B cell (primary cell): ENCODE measurements around the gene MRM1. TPM values are rescaled to one million over a fixed set of nuclear protein-coding genes. Genes with fewer than 3 reads are reported as not detected.

ENCODE experiments used
- ATAC-seq: fragments of 200-7000 bp; cut with Tn5 transposase; one replicate; pipeline ENCODE4 v1.10.0; 2021; ENCODE audit warnings: low read depth, mild to moderate bottlenecking, moderate number of reproducible peaks, moderate library complexity
- CTCF ChIA-PET: fragments of 350-600 bp; sonication (Branson Sonifier 250); formaldehyde crosslinking; loops from one replicate; lab custom pipeline; 2021; ENCODE audit warnings: antibody characterized with exemption, inconsistent platforms; lab: Charles Lee
- POLR2A ChIA-PET: fragments of 350-600 bp; sonication (Branson Sonifier 250); formaldehyde crosslinking; loops from one replicate; lab custom pipeline; 2021; ENCODE audit warnings: antibody characterized with exemption; lab: Charles Lee
- DNase-seq: peaks from one replicate; pipeline ENCODE4 v3.0.0; 2013
- H2AFZ ChIP-seq: 2 replicates; pipeline ENCODE4 v1.6.1; 2012; ENCODE audit warnings: mild to moderate bottlenecking, low read depth, low read length; ENCODE audit not compliant: insufficient read depth, poor library complexity, severe bottlenecking
- H3K27ac ChIP-seq, 2 donors: 1 replicate in 1 of 2; 2 replicates in 1 of 2; pipeline ENCODE4 v1.5.1; 2012 to 2013; ENCODE audit warnings: low read length in 2 of 2, mild to moderate bottlenecking in 2 of 2, moderate library complexity in 1 of 2
- H3K27me3 ChIP-seq, 4 experiments: fragments of 200-600 bp in 1 of 4; sonication (generic) in 1 of 4; replicated peaks in 1 of 4; 1 replicate in 2 of 4; 2 replicates in 2 of 4; pipeline versions ENCODE4 v1.6.1 to v1.7.0; 2013 to 2016; ENCODE audit warnings: low read length in 3 of 4, mild to moderate bottlenecking in 2 of 4, mixed read lengths in 1 of 4, moderate library complexity in 1 of 4; ENCODE audit not compliant: insufficient read depth in 4 of 4, control insufficient read depth in 3 of 4; ENCODE audit errors: control extremely low read depth in 1 of 4
- H3K36me3 ChIP-seq, 2 experiments: replicated peaks in 1 of 2; 1 replicate in 1 of 2; 2 replicates in 1 of 2; pipeline versions ENCODE4 v1.6.1 to v1.7.1; 2013; ENCODE audit warnings: low read length in 1 of 2; ENCODE audit not compliant: insufficient read depth in 2 of 2, control insufficient read depth in 1 of 2; ENCODE audit errors: control extremely low read depth in 1 of 2, extremely low read depth in 1 of 2
- H3K4me1 ChIP-seq, 2 donors: fragments of 200-600 bp in 1 of 2; sonication (generic) in 1 of 2; 1 replicate in 1 of 2; 2 replicates in 1 of 2; pipeline versions ENCODE4 v1.5.1 to v1.6.1; 2013 to 2017; ENCODE audit warnings: low read length in 2 of 2; ENCODE audit not compliant: control insufficient read depth in 2 of 2, insufficient read depth in 2 of 2
- H3K4me2 ChIP-seq: replicated peaks from 2 replicates; pipeline ENCODE3; 2012; ENCODE audit warnings: mild to moderate bottlenecking, low read depth, low read length; ENCODE audit not compliant: poor library complexity, severe bottlenecking
- H3K4me3 ChIP-seq, 5 experiments: fragments of 200-600 bp in 1 of 5; sonication (generic) in 1 of 5; 1 replicate in 3 of 5; 2 replicates in 2 of 5; pipeline versions ENCODE4 v1.5.1 to v1.7.0; 2011 to 2016; ENCODE audit warnings: low read length in 4 of 5, mild to moderate bottlenecking in 4 of 5, low read depth in 2 of 5, control low read depth in 1 of 5, moderate library complexity in 1 of 5; ENCODE audit not compliant: insufficient read depth in 1 of 5; ENCODE audit errors: control extremely low read depth in 1 of 5, extremely low read depth in 1 of 5
- H3K79me2 ChIP-seq: fragments of 200-600 bp; sonication (generic); one replicate; pipeline ENCODE4 v1.6.0; 2016; ENCODE audit warnings: low read length; ENCODE audit not compliant: control insufficient read depth, insufficient read depth
- H3K9ac ChIP-seq: fragments of 200-600 bp; sonication (generic); 2 replicates; pipeline ENCODE4 v1.6.1; 2017; ENCODE audit warnings: mild to moderate bottlenecking, low read length, moderate library complexity
- H3K9me3 ChIP-seq, 3 donors: one replicate each; pipeline versions ENCODE4 v1.6.1 to v1.7.1; 2013; ENCODE audit warnings: low read length in 2 of 3; ENCODE audit not compliant: control insufficient read depth in 2 of 3, insufficient read depth in 1 of 3; ENCODE audit errors: control extremely low read depth in 1 of 3
- H4K20me1 ChIP-seq: 2 replicates; pipeline ENCODE4 v1.6.0; 2012; ENCODE audit warnings: mild to moderate bottlenecking, low read length; ENCODE audit not compliant: insufficient read depth, control insufficient read depth, poor library complexity, severe bottlenecking
- H3K27ac Mint-ChIP-seq: one replicate; pipeline ENCODE4 v1.8.0; 2021; ENCODE audit warnings: mixed read lengths
- H3K27me3 Mint-ChIP-seq: one replicate; pipeline ENCODE4 v1.8.0; 2021; ENCODE audit warnings: mixed read lengths
- H3K4me1 Mint-ChIP-seq: one replicate; pipeline ENCODE4 v1.8.0; 2021; ENCODE audit warnings: mixed read lengths
- H3K4me3 Mint-ChIP-seq: one replicate; pipeline ENCODE4 v1.8.0; 2021; ENCODE audit warnings: mixed read lengths
- H3K9me3 Mint-ChIP-seq: one replicate; pipeline ENCODE4 v1.8.0; 2022; ENCODE audit warnings: mixed read lengths; ENCODE audit not compliant: insufficient read depth
- EZH2 ChIP-seq: IDR thresholded peaks from 2 replicates; pipeline ENCODE4 v1.6.1; 2012; ENCODE audit warnings: borderline replicate concordance, low read depth, mild to moderate bottlenecking, moderate library complexity, low read length; ENCODE audit not compliant: insufficient read depth, poor library complexity, severe bottlenecking
- WGBS: methylation state at CpG from one replicate; pipeline ENCODE4 v1.1.5; 2013; ENCODE audit warnings: missing lambda C conversion rate; ENCODE audit not compliant: insufficient coverage; 5-methylcytosine and 5-hydroxymethylcytosine counted together
- intact Hi-C: fragments of 100-400 bp; cut with micrococcal nuclease; formaldehyde crosslinking; loops from one replicate; pipeline ENCODE4 v1.10.0; 2022
- polyA plus RNA-seq: library from polyadenylated mRNA; depleted of rRNA; stranded (reverse); fragments of >200 nt; gene quantifications from 2 replicates; pipeline ENCODE4 v1.2.3, GENCODE V29; 2012
- total RNA-seq, 2 donors: library from RNA; stranded (reverse); fragments of 120-200 nt in 1 of 2; gene quantifications; 1 replicate in 1 of 2; 2 replicates in 1 of 2; pipeline versions ENCODE4 v1.2.3 to v1.2.4, GENCODE V29; 2013 to 2022
- TF ChIP-seq, protein P1 (sequence below): fragments of 200-600 bp; IDR thresholded peaks from one replicate; pipeline ENCODE4 v1.8.0; 2022; ENCODE audit warnings: antibody characterized with exemption, mild to moderate bottlenecking

Gene MRM1
- total and polyA plus RNA-seq, 2 donors (not counting 1 experiment from before 2014, with no cell fraction given): 9.1 to 14.4 TPM

GRCh38 chr17:36647636-36648035, 46.3 kb downstream of the MRM1 start:
- TF ChIP-seq, protein P1, sequence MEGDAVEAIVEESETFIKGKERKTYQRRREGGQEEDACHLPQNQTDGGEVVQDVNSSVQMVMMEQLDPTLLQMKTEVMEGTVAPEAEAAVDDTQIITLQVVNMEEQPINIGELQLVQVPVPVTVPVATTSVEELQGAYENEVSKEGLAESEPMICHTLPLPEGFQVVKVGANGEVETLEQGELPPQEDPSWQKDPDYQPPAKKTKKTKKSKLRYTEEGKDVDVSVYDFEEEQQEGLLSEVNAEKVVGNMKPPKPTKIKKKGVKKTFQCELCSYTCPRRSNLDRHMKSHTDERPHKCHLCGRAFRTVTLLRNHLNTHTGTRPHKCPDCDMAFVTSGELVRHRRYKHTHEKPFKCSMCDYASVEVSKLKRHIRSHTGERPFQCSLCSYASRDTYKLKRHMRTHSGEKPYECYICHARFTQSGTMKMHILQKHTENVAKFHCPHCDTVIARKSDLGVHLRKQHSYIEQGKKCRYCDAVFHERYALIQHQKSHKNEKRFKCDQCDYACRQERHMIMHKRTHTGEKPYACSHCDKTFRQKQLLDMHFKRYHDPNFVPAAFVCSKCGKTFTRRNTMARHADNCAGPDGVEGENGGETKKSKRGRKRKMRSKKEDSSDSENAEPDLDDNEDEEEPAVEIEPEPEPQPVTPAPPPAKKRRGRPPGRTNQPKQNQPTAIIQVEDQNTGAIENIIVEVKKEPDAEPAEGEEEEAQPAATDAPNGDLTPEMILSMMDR: no peak
- no peak for TF ChIP-seq EZH2
- H3K27me3 Mint-ChIP-seq: peaks cover 73% of the 10 kb centered on the region
- H3K4me1 ChIP-seq: peaks cover 0 to under 1% of the 10 kb centered on the region in 2 donors
- no peaks in the 10 kb centered on the region for H4K20me1 ChIP-seq
- H2AFZ ChIP-seq: no peak overlapping the region
- no peaks in the 10 kb centered on the region for H3K9me3 Mint-ChIP-seq
- WGBS: 69% methylated on average over 3 of the region's 4 CpGs
- no peaks in the 10 kb centered on the region for H3K79me2 ChIP-seq
- peaks cover 4% of the 10 kb centered on the region for H3K4me1 Mint-ChIP-seq
- H3K36me3 ChIP-seq: no peaks in the 10 kb centered on the region
- no peak overlapping the region for H3K9ac ChIP-seq
- no peak for DNase-seq
- no peak overlapping the region for H3K4me2 ChIP-seq
- H3K4me3 Mint-ChIP-seq: no peak overlapping the region
- peaks cover 0 to 36% (median 10%) of the 10 kb centered on the region in 4 experiments for H3K27me3 ChIP-seq
- intact Hi-C loops: no loop called here
- no peak overlapping the region for H3K27ac Mint-ChIP-seq
- no peak overlapping the region for H3K4me3 ChIP-seq
- ChIA-PET POLR2A (no interaction called here), CTCF (interaction anchor here (1.0 kb wide), 1 partner anchor 19 kb away, joined by 4 read pairs; no protein-coding TSS in a partner anchor)
- no peaks in the 10 kb centered on the region for H3K9me3 ChIP-seq
- ATAC-seq: no peak
- no peak overlapping the region for H3K27ac ChIP-seq

- no peaks in the 10 kb centered on the region for H3K9me3 Mint-ChIP-seq
- no peak overlapping the region for H3K27ac Mint-ChIP-seq
- Histone ChIP-seq H3K36me3 (no peaks in the 10 kb centered on the region), H3K27ac (no peak overlapping the region), H3K4me2 (no peak overlapping the region), H3K79me2 (no peaks in the 10 kb centered on the region), H3K4me3 (no peak overlapping the region), H3K9me3 (no peaks in the 10 kb centered on the region), H2AFZ (no peak overlapping the region), H3K4me1 (no peaks in the 10 kb centered on the region), H3K27me3 (peaks cover 0 to 33% (median 4%) of the 10 kb centered on the region in 4 experiments), H3K9ac (no peak overlapping the region), H4K20me1 (no peaks in the 10 kb centered on the region)
- DNase-seq (no peak), ATAC-seq (no peak)
- peaks cover 65% of the 10 kb centered on the region for H3K27me3 Mint-ChIP-seq
- no peak overlapping the region for H3K4me3 Mint-ChIP-seq
- intact Hi-C loops: no loop called here
- CTCF ChIA-PET: no interaction called here
- H3K4me1 Mint-ChIP-seq: no peaks in the 10 kb centered on the region
- POLR2A ChIA-PET: no interaction called here
- no peak for TF ChIP-seq EZH2
- TF ChIP-seq, protein P1: no peak
- 58% methylated on average over 3 of the region's 9 CpGs for WGBS
Measured at GRCh38 chr17:36650096-36650775, 48.9 kb downstream of the MRM1 start.
